GM19372 (cell line): ENCODE results near the gene KIF2A.

ENCODE experiments used
- ATAC-seq: cut with Tn5 transposase; IDR thresholded peaks from one replicate; pipeline ENCODE4 v1.9.1; 2021; ENCODE audit warnings: mild to moderate bottlenecking, low read depth, moderate library complexity; ENCODE audit not compliant: unreplicated experiment

The KIF2A gene

DNA sequence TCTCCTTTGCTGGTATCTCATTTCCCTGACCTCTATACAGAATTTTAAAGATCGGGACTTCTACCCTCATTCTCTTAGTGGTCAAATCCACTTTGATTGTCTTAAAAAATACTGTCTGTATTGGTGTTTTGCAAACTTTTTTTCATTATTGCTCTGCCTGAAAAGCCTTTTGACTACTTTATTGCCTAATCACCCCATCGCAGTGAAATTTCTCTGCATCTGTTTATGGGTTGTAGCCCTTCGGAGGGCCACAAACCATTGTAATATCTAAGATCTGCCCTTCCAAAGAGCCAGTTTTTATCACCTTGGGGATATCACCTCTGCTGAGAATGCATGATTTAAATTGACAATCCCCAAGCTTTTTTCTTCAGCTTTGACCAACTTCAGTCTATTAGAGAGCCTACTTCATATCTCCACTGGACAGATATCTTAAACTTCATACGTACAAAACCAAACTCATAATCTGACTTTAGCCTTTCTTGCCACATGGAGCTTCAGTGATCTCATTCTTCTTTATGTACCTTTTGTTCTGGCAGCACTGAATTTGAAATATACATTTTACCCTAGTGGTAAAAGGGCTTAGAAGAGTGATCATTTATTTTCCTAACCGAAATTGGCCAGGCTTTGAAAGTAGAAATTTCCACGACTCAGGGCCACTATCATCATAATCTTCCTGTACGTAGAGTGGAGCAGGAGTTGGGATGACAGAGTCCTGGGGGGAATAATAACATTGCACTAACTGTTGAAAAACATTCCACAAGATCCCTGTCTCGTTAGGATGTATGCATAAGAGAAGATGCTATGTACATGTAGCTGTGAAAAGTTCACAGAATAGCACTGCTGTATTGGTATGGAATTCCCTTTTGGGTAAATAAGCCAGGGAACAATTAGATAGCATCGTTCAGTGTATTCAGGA, 21.4 kb downstream of the KIF2A start:
- ATAC-seq: no peak

DNA sequence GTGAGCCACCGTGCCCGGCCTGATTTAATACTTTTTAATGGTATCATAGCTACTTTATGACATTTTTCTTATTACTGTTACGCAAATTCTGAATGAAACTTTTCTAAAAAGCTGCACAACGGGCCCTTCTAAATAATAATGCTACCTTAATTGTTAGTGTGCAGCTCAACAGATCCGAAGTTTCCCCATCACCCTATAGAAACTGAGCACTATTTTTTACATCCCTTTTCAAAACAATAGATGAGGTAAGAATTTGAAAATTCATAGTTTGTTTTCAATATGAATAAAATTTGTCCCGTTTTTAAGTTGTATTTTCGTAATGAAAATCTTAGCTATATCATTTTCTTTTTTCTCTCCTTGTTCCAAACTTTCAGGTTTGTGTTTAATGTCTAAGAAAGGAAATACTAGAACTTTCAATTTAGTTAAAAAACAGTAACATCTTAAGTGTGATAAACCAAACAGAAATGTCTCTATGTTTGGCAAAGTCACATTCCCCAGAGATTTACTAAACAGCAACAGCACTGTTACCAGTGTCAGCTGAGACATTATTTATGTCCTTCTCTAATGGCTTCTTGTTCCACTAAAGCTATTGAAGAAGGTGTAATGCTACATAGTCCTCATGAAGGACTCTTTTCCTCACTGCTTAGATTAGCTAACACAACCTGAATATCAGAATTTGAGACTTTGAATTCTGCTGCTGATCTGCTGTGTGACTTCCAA, 22.9 kb downstream of the KIF2A start:
- ATAC-seq: no peak

DNA sequence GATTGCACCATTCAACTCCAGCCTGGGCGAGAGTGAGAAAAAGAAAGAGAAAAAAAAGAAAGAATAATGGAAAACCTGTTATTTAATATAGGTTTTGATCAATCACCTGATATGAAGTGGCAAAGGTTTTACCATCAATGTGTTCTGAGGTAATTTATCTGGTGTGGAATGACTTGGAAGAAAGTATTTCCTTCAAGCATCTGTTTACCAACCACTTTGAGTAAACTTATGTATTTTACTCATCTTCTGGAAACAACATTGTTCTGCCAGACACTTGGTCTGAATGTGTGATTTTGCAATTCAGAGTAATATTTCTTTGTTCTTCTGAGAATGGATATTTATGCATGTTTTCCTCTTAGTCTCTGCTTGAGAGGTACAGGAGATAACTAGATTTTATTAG, 24.3 kb downstream of the KIF2A start:
- ATAC-seq: no peak

DNA sequence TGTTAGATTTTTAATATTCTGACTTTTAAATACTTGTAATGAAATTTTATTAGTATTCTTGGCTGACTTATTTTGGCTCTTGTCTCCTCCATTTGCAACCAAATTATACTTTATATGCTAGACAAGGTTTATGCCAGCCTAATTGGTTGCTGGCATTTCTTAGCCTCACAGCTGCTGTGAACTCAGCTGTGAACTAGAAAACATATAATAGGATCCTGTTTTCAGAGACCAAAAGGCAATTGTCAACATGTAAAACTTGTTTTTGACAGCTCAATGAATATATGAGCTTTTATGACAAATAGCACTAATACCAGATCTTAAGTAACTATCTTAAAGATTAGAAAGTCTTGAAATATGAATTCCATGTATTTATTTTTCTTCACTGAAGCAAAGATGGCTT, 25.9 kb downstream of the KIF2A start:
- no peak for ATAC-seq

DNA sequence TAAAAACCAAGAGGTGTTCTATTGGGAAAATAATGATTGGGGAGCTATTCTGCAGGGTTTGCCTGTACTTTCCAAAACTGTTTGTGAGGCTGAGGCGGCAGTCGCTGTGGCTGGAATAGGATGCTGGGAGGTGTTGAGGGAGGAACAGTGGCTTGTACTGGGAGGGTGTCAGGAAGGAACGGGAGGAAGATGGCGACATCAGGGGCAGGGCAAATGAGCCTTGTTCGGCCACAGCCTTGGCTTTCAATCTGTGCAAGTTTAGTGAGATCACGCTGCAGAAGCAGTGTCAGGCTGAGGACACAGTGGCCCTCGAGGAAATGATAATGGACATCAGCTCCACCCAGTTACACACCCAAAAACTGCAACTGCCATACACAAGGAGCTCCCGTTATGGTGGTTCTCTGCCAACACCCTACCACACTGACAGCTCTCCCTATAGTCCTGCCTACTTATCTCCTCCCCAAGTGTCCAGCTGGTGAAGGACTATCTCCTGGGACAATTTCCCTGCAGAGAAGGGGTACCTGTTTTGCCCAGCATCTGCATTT, 27.3 kb downstream of the KIF2A start:
- ATAC-seq: no peak

DNA sequence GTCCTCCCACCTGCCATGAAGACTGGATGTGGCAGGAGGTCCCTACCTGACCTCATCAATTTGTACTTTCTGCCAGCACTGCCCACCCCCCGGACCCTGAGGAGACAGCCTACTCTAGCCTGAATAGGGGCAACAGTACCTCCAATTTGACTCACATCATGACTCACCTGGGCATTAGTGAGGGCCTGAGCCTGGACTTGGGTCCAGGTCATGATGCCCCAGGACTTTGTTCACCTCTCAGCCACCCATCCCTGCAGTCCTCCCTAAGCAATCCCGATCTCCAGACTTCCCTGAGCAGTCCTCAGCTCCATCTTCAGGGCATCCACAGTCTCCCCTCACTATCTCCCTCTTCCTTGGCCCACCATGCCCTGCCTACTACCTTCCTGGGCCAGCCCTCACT, 28.1 kb downstream of the KIF2A start:
- no peak for ATAC-seq

DNA sequence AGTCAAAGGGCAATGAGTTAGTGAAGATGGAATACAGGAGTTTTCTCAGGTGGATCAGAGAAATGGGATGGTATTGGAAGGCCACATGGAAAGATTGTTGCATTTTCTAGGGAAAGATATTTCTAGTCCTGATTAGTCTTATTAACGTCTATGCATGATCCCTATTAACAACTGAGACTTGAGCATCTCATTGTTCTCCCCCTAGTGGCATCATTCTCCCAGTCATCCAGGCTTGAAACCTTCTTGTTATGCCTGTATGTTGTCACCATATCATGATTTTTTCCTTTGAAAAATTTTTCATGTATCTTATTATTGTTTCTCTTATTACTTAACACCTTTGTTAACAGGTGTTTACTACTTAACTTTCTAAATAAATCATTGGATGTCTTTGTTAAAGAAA, 34.4 kb downstream of the KIF2A start:
- no peak for ATAC-seq

DNA sequence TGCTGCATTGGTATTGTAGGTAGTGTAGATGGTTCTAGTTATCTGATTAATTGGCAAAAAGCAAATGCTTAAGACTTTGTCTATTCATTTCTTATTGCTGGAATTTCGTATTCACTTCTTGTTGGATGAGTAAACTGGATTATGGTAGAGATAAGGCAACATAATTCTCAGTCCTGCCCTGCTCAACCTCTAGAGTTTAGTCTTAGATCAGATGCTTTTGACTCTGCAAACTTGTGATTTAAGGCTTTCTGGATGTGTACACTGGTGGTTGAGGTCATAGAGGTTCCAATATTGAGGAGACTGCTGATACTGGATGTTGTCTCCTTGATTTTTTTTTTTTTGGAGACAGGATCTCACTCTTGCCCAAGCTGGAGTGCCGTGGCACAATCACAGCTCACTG, 35.0 kb downstream of the KIF2A start:
- no peak for ATAC-seq

DNA sequence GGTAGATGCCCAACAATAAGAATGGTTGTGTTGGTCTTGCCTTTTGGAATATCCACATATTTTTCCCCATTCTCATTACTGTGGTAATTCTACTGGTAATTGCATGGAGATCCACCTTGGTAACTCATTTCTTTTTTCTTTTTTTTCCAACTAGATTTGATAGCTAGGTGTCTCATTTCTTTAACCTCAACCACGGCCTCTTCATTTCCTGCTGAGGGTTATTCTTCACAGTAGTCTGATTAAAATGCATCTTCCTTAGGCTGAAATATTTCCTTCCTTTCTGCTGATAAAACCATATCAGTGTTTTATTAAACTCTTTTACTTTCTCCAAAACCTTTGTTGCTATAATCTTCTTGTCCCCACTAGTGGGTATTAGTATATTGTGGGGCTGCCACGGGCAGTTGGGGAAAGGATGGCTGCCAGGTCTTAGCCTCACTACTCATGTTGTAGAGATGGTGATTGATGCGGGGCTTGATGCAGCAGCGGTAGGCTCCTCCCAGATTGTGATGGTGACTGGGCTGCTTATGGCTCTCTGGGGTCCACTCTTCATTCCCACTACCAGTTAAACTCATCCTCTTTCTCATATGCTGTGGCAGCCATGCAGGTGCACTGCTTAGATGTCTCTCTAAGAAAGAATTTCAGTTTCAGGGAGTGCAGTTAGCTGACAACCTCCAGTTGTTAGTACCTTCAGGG, 35.9 kb downstream of the KIF2A start:
- ATAC-seq: peak; percentile 49

DNA sequence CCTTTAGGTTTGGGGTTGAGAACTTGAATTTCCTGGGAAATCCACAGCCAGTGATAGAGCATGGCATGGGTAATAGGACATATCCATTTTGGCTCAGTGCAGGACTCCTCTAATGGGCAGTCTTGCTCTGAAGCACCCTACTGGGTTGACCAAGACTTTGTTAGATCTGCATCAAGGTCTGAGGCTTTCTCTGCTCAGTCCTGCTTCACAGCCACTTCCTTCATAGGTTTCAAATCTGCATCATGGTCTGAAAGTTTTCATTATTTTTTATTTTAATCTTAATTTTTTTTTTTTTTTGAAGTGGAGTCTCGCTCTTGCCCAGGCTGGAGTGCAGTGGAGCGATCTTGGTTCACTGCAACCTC, 36.5 kb downstream of the KIF2A start:
- ATAC-seq: peak; percentile 38

DNA sequence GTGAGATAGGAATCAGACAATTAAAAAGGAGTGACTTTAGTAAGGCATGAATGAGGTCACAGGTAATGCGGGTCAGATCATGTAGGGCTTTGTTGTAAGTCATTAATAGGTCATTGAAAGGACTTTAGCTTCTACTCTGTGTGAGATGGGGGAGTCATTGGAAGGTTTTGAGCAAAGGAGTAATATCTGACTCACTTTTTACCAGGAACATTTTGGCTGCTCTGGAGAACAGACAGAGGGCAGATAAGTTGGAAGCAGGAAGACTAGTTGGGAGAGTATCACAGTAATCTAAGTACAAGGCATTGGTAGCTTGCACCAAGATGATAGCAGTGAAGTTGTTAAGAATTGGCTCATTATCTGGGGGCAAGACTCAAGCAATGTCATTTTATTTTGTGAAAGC, 37.4 kb downstream of the KIF2A start:
- ATAC-seq: no peak

DNA sequence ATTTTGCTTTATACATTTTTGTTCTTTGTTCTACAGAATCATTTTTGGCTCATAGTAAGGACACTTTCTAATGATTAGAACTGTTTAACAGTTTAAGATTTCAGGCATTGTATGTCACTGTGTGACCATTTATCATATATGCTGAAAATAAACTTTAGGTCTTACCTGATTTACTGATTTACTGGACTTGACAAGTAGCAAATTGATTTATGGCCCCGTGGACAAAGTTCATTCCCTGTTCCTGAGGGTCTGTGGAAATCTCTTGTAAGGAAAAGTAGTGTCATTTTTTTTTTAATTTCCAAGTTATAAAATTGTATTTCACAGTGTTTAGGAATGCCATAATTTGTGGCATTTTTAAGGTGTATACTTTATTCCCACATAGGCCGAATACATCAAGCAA, 40.7 kb downstream of the KIF2A start:
- no peak for ATAC-seq

DNA sequence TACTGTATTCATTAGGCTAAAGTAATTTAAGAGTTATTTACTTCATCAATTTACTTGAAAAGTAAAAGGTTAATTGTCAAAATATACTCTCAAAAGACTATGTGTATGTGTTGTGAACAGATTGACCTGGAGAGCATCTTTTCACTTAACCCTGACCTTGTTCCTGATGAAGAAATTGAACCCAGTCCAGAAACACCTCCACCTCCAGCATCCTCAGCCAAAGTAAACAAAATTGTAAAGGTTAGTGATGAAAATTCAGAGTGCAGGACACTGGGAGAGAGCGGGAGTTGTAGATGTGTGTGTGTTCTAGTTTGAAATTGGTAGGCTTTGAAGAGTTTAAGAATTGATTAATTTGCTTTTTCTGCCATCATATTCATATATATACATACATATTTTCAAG, 41.9 kb downstream of the KIF2A start:
- no peak for ATAC-seq

DNA sequence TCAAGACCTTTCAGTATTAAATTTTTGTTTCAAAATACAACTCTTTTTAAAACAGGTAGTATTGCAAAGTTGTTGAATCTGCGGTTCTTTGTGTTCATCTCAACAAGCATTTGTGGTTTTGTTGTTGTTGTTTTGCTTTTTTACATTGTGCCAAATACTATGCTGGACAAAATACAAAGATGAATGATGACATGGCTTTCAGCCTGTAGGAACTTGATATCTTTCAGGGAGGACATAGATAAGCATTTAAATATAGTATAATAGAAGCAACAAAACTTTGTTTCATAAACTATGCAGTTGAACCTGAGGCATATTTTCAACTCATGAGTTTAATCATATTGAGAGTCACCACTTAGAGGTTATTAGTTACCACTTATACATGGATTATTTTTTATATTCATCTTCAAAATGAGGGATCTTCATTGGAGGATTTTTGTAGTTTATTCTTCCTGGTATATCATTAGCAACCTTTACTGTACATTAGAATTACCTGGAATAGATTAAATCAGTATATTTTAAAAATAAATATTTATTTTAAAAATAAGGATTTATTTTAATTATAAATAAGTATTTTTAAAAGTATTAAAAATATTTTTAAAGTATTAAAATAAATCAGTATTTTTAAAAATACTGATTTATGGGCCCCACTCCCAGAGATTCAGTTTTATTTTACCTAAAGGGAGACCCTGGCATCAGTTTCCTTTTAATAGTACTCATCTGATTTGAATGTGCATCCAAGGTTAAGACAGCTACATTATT, 42.9 kb downstream of the KIF2A start:
- no peak for ATAC-seq

DNA sequence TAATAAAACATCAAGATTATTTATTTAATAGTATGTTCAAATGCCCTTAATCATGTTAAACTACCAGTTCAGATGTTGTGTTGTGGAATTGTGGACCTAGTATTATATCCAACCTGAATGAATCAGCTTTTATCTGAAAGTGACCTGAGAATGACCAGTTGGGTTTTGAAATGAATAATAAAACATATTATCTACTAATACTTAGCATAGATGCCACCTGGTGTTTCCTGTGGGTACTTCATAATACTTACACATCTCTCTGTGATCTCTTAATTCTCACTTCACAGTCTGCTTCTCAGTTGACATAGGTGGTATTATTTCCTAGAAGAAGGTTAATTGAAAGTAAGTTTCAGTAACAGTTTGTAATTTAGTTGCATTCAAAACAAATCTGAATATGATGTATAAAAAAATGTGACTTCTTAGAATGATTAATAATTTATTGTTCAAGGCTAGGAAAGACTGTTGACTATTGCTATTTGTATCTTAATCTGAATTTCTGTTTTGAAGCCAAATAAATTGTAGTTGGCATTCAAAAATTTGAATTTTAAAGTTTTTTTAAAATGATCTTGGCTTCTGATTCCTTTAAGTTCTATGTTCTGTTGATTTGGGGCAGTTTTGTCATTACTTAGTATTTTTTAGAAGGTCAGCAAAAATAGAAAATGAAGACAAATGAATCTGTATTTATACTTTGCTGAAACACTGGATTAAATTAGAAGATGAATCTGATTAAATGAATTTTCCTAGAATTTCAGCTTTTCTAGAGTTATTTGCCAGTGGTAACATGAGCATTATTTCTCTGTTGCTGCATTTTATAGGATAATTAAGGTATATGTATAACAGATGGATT, 48.2 kb downstream of the KIF2A start:
- peak; percentile 92 for ATAC-seq

DNA sequence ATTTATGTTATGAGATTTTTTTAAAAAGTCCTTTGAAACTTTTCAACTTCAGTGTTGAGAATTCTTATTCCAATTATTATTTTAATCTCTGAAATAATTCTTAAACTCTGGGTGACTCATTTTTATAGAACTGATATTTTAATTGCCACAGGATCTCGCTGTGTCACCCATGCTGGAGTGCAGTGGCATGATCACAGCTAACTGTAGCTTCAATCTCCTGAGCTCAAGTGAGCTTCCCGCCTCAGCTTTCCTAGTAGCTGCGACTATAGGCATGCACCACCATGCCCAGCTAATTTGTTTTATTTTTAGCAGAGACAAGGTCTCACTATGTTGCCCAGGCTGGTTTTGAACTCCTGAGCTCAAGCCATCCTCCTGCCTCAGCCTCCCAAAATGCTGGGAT, 56.7 kb downstream of the KIF2A start:
- no peak for ATAC-seq

DNA sequence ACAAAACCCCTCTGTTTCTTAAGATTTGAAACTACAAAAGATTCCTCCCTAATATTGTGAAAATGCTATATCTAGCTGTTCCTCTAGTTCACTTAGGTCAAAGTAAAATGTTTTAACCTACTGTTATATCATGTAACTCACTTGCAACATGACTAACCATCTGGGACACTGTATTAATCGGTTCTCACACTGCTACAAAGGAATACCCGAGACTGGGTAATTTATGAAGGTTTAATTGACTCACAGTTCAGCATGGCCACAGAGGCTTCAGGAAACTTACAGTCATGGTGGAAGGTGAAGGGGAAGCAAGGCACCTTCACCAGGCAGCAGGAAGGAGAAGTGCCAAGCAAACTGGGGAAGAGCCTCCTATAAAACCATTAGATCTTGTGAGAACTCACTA, 63.0 kb downstream of the KIF2A start:
- ATAC-seq: no peak

DNA sequence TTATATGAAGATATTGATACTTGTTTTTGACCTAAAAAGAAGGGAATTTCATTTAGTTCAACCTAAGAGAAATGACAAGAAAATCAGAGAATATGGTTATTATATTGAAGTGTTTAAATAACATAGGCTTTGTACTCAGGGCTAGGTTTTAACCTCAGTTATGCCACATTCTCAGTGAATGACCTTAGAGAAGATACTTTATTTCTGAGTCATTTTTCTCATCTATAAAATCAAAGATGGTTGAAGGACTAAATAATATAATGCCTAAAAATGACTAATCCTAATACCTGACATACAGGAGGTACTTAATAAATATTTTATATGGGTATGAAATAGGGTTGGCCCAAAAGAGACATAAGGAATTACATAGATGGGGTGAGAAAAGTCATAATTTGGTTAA, 65.4 kb downstream of the KIF2A start:
- ATAC-seq: no peak

DNA sequence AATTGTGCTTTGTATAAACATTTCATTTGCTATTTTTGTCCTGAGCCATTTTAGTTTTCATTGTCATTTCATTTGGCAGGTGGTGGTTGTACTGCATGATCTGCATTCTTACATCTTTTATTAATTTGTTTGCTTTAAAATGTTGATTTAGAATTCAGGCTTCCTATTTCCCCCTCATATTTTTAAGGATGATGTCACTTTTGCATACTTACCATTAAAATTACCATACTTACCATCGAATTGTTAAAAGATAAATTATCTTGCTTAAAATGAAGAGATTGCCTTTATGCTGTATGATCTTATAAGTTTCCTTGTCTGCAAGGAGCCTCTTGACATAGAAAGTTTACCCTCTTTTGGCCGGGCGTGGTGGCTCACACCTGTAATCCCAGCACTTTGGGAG, 66.6 kb downstream of the KIF2A start:
- ATAC-seq: no peak

DNA sequence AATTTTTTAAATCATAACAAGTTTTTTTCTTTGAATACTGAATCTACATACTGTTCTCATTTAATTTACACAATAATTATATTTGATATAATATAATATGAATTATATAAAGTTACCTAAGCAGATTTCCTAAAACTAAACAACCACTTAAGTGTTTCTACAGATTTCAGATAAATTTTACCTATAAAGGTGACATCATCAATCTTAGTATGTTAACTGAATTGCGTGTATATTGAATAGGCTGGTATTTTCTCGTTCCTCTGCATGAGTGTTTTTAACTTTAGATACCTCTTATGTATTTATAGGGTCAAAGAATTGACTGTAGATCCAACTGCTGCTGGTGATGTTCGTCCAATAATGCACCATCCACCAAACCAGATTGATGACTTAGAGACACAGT, 67.4 kb downstream of the KIF2A start:
- ATAC-seq: no peak
